SKM-1 treated with dmso at 0.1 percent for 144 hours (cell line): ENCODE data around the gene CACNB4.
"Not testable (repeated sequence)": the region's sequence is repeated elsewhere in the genome, so short reads cannot be mapped to it uniquely, and the experiment has no call there.

Source experiments
- DNase-seq: peaks from one replicate; lab custom pipeline; 2025; ENCODE audit not compliant: unreplicated experiment; lab: John Stamatoyannopoulos, UW

CACNB4 gene

GRCh38 chr2:152098496-152099366 is at the start of gene CACNB4:
Gene CACNB4, minus strand, starts transcription at chr2:152099044.
- peak; percentile 68 for DNase-seq

GRCh38 chr2:152134488-152135280 is 35.8 kb upstream of the CACNB4 start:
- no peak for DNase-seq

- DNase-seq = no peak
Measured at GRCh38 chr2:152132306-152132705, 33.5 kb upstream of the CACNB4 start.

- DNase-seq = no peak
Measured at GRCh38 chr2:152127628-152128027, 28.8 kb upstream of the CACNB4 start.

GRCh38 chr2:152126664-152127063 is 27.8 kb upstream of the CACNB4 start:
- DNase-seq = no peak

GRCh38 chr2:152122161-152122560 is 23.3 kb upstream of the CACNB4 start:
- DNase-seq = no peak

- no peak for DNase-seq
Measured at GRCh38 chr2:152120430-152120829, 21.6 kb upstream of the CACNB4 start.

- DNase-seq = no peak
Measured at GRCh38 chr2:152115952-152116351, 17.1 kb upstream of the CACNB4 start.

- no peak for DNase-seq
Measured at GRCh38 chr2:152114366-152114765, 15.5 kb upstream of the CACNB4 start.

GRCh38 chr2:152107140-152107539 is 8.3 kb upstream of the CACNB4 start:
- DNase-seq = not testable (repeated sequence)

GRCh38 chr2:152106464-152106863 is 7.6 kb upstream of the CACNB4 start:
- DNase-seq = no peak

GRCh38 chr2:152103271-152103670 is 4.4 kb upstream of the CACNB4 start:
- DNase-seq = no peak

- no peak for DNase-seq
Measured at GRCh38 chr2:152100961-152101360, 2.1 kb upstream of the CACNB4 start.

GRCh38 chr2:152099367-152100050 is 665 bp upstream of the CACNB4 start:
- DNase-seq = no peak

GRCh38 chr2:152097801-152098495 is 896 bp downstream of the CACNB4 start:
- DNase-seq = no peak

GRCh38 chr2:152097290-152097800 is 1.5 kb downstream of the CACNB4 start:
- no peak for DNase-seq

- no peak for DNase-seq
Measured at GRCh38 chr2:152095146-152095545, 3.7 kb downstream of the CACNB4 start.

GRCh38 chr2:152094014-152094413 is 4.8 kb downstream of the CACNB4 start:
- no peak for DNase-seq

- no peak for DNase-seq
Measured at GRCh38 chr2:152093464-152093863, 5.4 kb downstream of the CACNB4 start.

- no peak for DNase-seq
Measured at GRCh38 chr2:152092095-152092494, 6.7 kb downstream of the CACNB4 start.

GRCh38 chr2:152090726-152091125 is 8.1 kb downstream of the CACNB4 start:
- DNase-seq = not testable (repeated sequence)
